ENCODE measurements around the gene USP49. TPM values are rescaled to one million over a fixed set of nuclear protein-coding genes. Genes with fewer than 3 reads are reported as not detected.
A peak's percentile ranks its signal among the peaks of the same experiment; 100 is the strongest.

Gene USP49
- total and polyA plus RNA-seq, 2 of the 13 experiments (the other 11 are each of a cell fraction or from before 2014, with no cell fraction given) = 2.9 to 4.3 TPM

- TF ChIP-seq PAWR (CRISPR knock-in tag; IDR thresholded peaks at IDR 0.05; ENCODE audit: borderline replicate concordance) = no peak
- peak; percentile 71; the same call in 1 of the 2 replicates for TF ChIP-seq ZNF563 (CRISPR knock-in tag; IDR thresholded peaks at IDR 0.05)
- no peak for TF ChIP-seq TBX3 (IDR thresholded peaks at IDR 0.05; ENCODE audit: borderline replicate concordance)
- no peak for TF ChIP-seq ZNF577 (CRISPR knock-in tag; IDR thresholded peaks at IDR 0.05; ENCODE audit: borderline replicate concordance, low read depth)
- peak; percentile 89 for TF ChIP-seq ZNF770 (CRISPR knock-in tag; IDR thresholded peaks at IDR 0.05)
- TF ChIP-seq LBX2 (CRISPR knock-in tag; IDR thresholded peaks at IDR 0.05; ENCODE audit: borderline replicate concordance) = no peak
- peak; percentile 47 for TF ChIP-seq RFX5 (IDR thresholded peaks at IDR 0.05; ENCODE audit: low read depth, low read length)
- TF ChIP-seq ZNF274 (CRISPR knock-in tag; IDR thresholded peaks at IDR 0.05) = peak; percentile 14; the same call in 1 of the 2 replicates
- peak; percentile 69; the same call in 1 of the 2 replicates for TF ChIP-seq REPIN1 (CRISPR knock-in tag; IDR thresholded peaks at IDR 0.05; ENCODE audit: borderline replicate concordance, low read depth)
- peak; percentile 94 for TF ChIP-seq ZBTB14 (CRISPR knock-in tag; IDR thresholded peaks at IDR 0.05)
- TF ChIP-seq ZNF768 (CRISPR knock-in tag; IDR thresholded peaks at IDR 0.05) = 0 out of 2 replicates have a peak, but pooled peaks have one; percentile 27
- no peak for TF ChIP-seq SNAPC5 (CRISPR knock-in tag; IDR thresholded peaks at IDR 0.05; ENCODE audit: borderline replicate concordance)
- no peak for TF ChIP-seq MZF1 (CRISPR knock-in tag; IDR thresholded peaks at IDR 0.05; ENCODE audit: borderline replicate concordance)
- TF ChIP-seq ZSCAN9 (CRISPR knock-in tag; IDR thresholded peaks at IDR 0.05; ENCODE audit: borderline replicate concordance) = no peak
- TF ChIP-seq MTF2 (CRISPR knock-in tag; IDR thresholded peaks at IDR 0.05; ENCODE audit: borderline replicate concordance) = no peak; the same call in 1 of the 2 replicates
- TF ChIP-seq RBM39 (IDR thresholded peaks at IDR 0.05; ENCODE audit: low read depth, low read length, poor library complexity, severe bottlenecking) = peak; percentile 37
- TF ChIP-seq ZNF414 (CRISPR knock-in tag; IDR thresholded peaks at IDR 0.05) = no peak
- no peak; the same call in 1 of the 2 replicates for TF ChIP-seq ZNF816 (CRISPR knock-in tag; IDR thresholded peaks at IDR 0.05; ENCODE audit: borderline replicate concordance)
- TF ChIP-seq ZNF276 (CRISPR knock-in tag; IDR thresholded peaks at IDR 0.05; ENCODE audit: low read depth) = 0 out of 2 replicates have a peak, but pooled peaks have one; percentile 16
- TF ChIP-seq ZNF784 (CRISPR knock-in tag; IDR thresholded peaks at IDR 0.05; ENCODE audit: borderline replicate concordance) = peak; percentile 80; the same call in 1 of the 2 replicates
These were observed 108.5 kb downstream of the USP49 start (continued) for GRCh38 chr6:41786451-41787218.
